Measurements from ENCODE around the gene ESM1.

The ESM1 gene

DNA sequence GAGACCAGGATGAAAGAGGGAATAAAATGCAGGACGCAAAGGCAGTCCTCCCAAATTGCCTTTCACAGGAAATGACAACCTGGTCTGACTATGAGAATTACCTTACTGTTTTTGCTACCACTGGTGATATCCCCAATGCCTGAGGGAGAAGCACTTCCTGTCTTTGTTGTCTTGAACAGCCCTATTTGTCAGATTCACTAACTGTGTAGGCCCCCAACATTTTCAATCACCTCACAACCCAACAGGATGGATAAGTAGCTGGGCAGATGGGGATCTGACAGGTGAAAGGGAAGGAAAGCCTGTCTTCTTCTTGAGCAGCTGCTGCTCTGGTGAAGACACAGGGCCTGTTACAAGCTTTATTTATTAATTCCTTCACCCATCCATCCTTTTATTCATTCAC, 9.7 kb downstream of the ESM1 start:
- DNase-seq: no peak

DNA sequence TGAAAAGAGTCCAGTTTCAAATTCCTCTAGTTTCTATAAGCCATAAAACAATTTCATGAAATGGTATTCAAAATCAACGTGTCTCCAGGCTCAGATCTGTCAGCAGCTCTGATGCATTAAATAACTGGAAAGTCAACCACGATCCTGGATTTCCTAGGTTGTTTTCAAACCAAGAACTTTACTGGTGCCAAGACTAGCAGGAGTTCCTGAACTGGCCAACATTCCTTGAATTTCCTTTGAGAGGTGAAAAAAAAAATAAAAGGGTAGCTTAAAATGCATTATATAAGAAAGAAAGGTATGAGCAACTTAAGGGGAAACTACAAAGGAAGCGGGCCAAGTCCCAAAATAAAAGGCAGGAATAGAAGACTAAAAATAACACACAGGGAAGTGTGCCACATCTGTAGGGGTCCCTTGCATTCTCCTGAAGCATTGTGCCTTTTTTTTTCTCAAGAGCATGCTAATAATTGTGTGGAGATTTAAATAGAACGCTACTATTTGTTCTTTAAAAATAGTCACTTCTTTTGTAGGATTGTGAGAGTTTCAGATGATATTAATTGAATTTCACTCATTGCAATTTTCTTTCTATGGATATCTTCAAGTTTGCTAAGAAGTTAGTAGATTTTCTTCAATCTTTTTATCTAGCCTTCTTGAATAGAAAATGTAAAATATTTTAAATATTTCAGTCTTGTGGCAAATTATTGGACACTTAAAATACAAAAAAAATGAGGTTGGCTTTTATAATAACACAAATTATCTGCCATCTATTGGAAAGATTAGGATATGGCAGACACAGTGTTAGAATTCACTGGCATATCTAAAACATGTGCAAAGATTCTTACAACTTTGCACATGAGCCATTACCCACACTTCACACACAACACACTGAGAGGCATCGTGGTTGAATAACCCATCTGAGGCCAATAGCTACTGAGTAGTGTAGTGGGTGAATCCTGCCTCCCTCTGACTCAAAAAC, 15.3 kb downstream of the ESM1 start:
- no peak for DNase-seq

DNA sequence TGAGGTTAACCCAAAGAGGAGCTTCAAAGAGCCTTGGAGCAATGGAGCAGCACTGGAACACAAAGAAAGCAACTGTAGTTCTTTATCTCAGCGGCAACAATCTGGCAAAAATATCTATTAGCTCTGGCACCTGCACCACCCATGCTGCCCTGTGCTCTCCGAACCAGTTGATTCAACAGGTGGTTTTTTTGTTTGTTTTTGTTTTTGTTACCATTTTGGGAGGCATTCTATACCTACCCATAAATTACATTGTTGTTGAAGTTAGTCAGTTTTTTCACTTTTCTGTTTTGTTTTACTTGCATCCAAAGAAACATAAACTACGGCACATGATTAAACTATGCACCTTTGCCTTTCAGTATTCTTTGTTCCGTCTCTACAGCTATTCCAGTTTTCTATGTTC, 16.2 kb downstream of the ESM1 start:
- DNase-seq: no peak

DNA sequence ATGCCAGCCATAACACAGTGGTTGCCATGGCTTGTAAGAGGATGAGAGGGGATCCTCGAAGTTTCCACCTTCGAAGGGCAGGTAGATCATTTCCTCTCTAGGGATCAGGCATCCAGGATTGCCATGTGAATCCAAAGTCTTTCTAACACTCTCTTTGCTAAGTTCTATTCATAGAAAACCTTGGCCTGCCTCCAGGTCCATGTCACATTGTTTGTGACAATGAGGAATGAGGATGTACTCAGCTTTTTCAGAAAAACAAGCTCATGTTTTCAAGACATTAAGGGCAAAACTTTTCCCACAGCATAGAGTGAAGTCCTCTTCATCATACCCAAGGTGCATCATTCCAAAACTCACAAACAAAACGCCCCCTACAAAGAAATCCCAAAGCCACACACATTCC, 19.6 kb downstream of the ESM1 start:
- DNase-seq: no peak

DNA sequence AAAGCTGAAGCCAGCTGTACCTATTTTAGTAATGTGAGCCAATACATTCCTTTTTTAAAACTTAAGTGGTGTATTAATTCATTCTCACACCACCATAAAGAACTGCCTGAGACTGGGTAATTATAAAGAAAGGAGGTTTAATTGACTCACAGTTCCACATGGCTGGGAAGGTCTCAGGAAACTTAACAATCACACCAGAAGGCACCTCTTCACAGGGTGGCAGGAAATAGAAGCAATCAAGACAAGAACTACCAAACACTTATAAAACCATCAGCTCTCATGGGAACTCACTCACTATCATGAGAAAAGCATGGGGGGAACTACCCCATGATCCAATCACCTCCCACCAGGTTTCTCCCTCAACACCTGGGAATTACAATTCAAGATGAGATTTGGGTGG, 21.0 kb downstream of the ESM1 start:
- no peak for DNase-seq

DNA sequence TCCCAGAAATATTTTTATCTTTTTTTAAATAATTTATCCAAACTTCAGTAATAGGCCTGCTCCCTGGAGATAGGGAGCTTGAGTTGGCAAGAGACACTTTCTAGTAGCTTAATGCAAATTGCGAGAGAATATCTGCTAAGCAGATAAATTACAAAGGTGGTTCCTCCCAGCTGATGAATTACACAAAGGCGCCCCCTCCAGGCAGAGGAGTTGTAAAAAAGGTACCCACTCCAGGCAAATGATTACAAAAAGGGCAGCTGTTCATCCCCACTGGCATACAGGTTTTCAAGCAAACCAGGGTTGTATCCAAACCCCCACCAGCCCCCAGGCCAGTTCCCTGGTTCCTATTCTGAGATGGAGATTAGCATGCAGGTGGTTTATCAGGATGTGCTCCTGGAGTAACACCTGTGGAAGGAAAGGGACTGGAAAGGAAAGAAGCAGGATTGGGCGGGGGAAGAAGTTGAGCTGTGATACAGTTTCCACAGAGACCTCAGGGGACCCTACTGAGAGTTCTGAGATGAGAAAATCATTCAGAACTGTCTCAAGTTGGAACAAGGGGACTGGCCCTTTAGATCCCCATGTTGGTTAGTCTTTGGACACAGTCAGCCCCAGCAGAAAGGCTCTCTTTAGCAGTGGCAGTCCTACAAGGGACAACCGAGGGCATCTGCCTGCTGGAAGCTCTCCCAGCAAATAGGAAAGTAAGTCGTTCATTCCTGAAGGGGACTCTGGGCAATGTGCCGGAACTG, 25.5 kb downstream of the ESM1 start:
- DNase-seq: no peak

DNA sequence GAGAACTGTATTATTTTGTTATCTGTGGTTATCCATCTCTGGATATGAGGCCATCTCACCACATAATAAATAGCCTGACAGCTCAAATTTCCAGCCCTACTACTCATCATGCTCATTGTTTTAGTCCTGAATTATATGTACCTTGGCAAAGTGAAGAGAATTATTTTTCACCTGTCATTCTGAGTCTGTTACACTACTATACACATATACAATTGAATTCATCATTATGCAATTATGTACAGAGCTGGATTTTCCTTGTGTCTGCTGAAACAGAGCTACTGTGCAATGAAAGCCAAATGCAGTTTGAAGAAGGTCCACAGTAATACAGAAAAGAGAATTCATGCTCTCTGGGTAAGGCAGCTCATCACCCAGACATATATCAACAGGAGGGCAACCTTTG, 28.5 kb downstream of the ESM1 start:
- no peak for DNase-seq

DNA sequence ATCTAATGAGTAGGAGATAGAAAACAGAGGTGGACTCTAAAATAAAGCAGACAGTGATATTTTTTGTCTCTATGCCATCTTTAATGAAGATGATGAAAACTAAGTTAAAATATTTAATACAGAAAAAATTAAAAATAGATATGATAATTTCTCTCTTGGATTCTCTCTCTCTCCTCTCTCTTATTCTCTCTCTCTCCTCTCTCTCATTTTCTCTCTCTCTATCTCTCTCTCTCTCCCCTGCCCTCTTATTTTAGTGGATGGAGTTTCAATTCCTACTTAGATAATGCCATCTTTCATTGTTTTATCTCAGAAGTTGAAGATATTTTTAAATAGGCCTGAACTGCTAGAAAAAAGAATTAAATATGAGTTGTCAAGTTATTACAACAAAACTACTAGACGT, 38.2 kb downstream of the ESM1 start:
- no peak for DNase-seq

DNA sequence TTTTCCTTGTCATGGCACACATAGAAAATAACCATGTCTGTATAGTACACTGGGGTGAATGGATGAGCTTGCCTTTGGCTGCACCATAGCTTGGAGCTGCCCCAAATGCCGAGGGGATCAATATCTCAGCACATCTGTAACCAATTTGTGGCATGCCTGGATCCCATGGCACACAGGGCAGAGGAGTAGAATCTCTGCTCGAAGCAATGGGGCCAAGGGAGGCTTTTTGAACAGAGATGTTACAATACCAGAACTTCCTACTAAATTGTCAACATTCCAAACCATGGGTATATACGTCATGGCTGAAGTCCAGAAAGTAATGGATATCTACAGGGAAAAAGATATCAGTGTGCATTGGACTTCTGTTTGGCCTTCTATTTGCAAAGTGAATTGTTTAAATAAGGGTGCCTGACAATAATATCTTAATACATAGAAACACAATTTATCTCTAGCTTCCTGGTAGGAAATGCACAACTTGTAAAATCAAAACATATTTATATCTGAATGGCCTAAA, 39.0 kb downstream of the ESM1 start:
- no peak for DNase-seq

DNA sequence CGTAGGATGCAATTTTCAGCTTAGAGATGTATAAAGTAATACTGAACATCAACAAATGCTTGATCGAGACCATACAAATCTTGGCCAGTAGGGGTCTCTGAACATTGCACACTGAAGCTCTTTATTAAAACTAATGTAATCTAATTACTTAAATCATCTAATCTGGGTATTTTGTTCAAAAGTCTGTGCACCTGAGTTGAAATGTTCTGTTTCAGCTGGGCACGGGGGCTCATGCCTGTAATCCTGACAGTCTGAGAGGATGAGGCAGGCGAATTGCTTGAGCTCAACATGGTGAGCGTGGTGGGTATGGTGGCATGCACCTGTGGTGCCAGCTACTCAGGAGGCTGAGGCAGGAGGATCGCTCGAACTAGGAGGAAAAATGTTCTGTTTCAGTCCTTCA, 41.0 kb downstream of the ESM1 start:
- peak in 1 of 2 experiments; percentile 2 for DNase-seq

DNA sequence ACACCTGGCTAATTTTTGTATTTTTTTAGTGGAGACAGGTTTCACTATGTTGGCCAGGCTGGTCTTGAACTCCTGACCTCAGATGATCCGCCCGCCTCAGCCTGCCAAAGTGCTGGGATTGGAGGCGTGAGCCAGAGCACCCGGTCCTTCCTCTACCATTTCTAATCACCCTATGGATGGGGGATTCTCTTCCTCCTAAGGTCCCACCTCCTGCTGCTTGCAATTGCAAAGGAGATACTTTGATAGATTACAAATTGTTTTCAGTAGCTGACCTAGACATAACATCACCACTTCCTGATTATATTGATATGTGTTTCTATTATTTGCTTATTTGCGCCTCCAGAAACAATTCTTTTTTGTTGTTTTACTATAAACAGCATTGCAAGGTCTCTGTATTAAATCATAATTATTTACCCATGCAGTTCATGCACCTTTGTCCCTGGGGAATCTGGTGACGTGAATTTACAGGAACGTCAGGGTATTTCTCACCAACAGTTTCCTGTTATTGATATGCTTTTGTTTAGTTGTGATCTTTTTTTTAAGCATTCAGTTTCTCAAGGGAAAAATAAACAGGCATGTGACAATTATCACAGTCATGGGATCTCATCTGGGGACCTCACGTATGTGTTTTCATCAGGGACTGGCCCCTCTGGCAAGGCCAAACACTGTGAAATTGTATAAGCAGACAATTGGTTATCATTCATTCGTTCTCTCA, 43.2 kb downstream of the ESM1 start:
- no peak for DNase-seq

DNA sequence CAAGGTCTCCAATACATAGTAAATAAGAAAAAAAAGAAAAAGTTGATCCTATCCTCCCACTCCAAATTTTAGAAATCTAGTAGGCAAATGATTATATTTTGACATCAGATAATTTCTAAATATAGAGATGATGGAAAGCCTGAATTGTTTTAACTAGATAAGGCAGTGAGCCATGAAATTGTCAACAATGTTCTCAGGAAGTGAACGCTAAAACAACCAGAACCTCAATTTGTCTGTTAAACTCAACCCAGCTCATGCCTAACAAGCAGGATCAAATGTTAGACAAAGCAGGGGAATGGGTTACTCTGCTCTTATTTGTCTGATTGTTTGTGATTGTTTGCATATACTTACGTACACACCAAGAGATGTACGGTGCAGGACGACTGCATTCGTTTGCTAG, 49.2 kb downstream of the ESM1 start:
- no peak for DNase-seq

DNA sequence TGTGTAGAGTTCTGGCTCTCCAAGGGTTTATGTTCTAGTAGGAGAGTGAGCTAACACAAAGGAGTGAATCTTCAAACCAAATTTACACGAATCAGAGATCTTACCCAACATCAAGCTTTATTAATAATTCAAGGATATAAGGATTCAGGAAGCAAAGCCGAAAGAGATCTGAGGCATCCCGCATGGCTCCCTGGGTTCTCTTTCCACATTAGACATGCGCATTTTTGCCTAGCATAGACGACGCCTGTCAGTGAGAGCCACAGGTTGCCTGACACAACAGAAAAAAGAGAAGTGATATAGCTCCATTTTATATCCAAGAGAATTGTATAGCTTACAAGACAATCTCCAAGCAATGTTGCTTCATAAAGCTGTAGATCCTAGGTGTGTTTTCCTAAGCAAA, 52.6 kb downstream of the ESM1 start:
- no peak for DNase-seq

DNA sequence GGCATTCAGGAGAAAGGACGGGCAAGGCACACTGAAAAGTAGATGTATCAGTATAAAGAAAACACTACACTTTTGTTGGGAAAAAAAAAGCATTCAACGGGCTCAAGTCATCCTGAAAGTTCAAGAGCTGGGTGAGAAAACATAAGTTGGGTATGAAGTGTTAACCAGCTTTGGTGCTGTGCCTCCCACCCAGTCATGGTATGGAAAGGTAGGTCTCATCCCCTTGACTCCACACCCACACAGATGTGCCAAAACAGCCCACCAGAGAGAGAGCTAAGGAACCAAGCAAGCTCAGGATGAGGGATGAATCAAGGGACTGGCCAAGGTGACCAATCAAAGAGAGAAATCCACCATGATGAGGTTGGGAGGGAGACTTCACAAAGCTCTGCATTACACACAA, 54.7 kb downstream of the ESM1 start:
- DNase-seq: no peak

Data from NCI-H446 (cell line).